Measurements from ENCODE around the gene TDRKH.

GRCh38 chr1:151759241-151759640 is 31.1 kb downstream of the TDRKH start:
- TF ChIP-seq, protein P1, sequence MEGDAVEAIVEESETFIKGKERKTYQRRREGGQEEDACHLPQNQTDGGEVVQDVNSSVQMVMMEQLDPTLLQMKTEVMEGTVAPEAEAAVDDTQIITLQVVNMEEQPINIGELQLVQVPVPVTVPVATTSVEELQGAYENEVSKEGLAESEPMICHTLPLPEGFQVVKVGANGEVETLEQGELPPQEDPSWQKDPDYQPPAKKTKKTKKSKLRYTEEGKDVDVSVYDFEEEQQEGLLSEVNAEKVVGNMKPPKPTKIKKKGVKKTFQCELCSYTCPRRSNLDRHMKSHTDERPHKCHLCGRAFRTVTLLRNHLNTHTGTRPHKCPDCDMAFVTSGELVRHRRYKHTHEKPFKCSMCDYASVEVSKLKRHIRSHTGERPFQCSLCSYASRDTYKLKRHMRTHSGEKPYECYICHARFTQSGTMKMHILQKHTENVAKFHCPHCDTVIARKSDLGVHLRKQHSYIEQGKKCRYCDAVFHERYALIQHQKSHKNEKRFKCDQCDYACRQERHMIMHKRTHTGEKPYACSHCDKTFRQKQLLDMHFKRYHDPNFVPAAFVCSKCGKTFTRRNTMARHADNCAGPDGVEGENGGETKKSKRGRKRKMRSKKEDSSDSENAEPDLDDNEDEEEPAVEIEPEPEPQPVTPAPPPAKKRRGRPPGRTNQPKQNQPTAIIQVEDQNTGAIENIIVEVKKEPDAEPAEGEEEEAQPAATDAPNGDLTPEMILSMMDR (IDR thresholded peaks at IDR 0.05; ENCODE audit: low read length) = no peak
- no peak for TF ChIP-seq EZH2 (optimal IDR thresholded peaks at IDR 0.05; ENCODE audit: low read depth, low read length)

Measured in MM.1S (cell line).